Ishikawa (cell line): Measurements from ENCODE around the gene MYO15A.
A peak's percentile ranks its signal among the peaks of the same experiment; 100 is the strongest.

ENCODE experiments used
- CEBPB ChIP-seq: IDR thresholded peaks from 2 replicates; pipeline ENCODE4 v1.6.1; 2012
- EP300 ChIP-seq: IDR thresholded peaks from 2 replicates; pipeline ENCODE4 v1.6.1; 2012; ENCODE audit warnings: borderline replicate concordance
- FOXM1 ChIP-seq: IDR thresholded peaks from 2 replicates; pipeline ENCODE4 v1.6.1; 2012; ENCODE audit warnings: low read depth, borderline replicate concordance
- NFIC ChIP-seq: IDR thresholded peaks from 2 replicates; pipeline ENCODE4 v1.6.1; 2012
- TAF1 ChIP-seq: IDR thresholded peaks from 2 replicates; pipeline ENCODE4 v1.6.1; 2012; ENCODE audit warnings: low read depth, mild to moderate bottlenecking
- TCF12 ChIP-seq: IDR thresholded peaks from 2 replicates; pipeline ENCODE4 v1.6.1; 2012; ENCODE audit warnings: low read depth
- YY1 ChIP-seq: IDR thresholded peaks from 2 replicates; pipeline ENCODE4 v1.6.1; 2012; ENCODE audit warnings: low read depth

DNA sequence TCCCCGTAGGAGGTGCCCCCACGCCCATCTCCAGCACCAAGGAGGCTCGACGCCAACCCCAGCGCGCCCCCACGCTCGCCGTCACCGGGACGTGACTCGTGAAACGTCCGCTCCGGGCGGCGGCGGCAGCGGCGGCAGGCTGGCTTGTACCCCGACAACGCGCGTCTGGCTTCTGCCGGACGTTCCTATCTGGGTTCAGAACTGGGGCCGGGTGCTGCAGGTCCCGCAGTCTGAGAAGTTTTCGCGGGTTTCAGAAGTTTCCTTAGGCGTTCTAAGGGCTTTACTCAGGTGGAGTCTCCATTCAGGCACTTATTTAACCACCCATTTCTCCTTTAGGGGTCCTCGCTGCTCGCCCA lies 74.4 kb downstream of the MYO15A start:
- no peak; the same call in 1 of the 2 replicates for TF ChIP-seq TCF12
- peak; percentile 82 for TF ChIP-seq TAF1
- TF ChIP-seq FOXM1: no peak
- no peak for TF ChIP-seq YY1
- 0 out of 2 replicates have a peak, but pooled peaks have one; percentile 32 for TF ChIP-seq EP300
- peak; percentile 21; the same call in 1 of the 2 replicates for TF ChIP-seq NFIC
- TF ChIP-seq CEBPB: no peak
